Vagina (tissue), 2 donors: ENCODE results near the gene FBXL7.

Source experiments
- POLR2A ChIP-seq, 2 donors: fragments of 450-650 bp; IDR thresholded peaks; one replicate each; pipeline ENCODE4 v1.6.1; 2017; ENCODE audit warnings: antibody characterized with exemption in 2 of 2, mild to moderate bottlenecking in 2 of 2, moderate library complexity in 2 of 2
- POLR2AphosphoS5 ChIP-seq, 2 donors: sonication (generic); formaldehyde crosslinking; IDR thresholded peaks; one replicate each; pipeline ENCODE4 v1.9.0; 2017; ENCODE audit warnings: antibody characterized with exemption in 2 of 2, mild to moderate bottlenecking in 2 of 2, low read depth in 1 of 2; ENCODE audit not compliant: insufficient read depth in 1 of 2
- TF ChIP-seq, protein P1 (sequence below), 3 experiments: fragments of 450-650 bp in 2 of 3; fragments of 200-600 bp in 1 of 3; sonication (generic) in 1 of 3; IDR thresholded peaks; one replicate each; pipeline ENCODE4 v1.5.1; 2017 to 2019; ENCODE audit warnings: antibody characterized with exemption in 3 of 3, mild to moderate bottlenecking in 2 of 3, moderate library complexity in 2 of 3

- TF ChIP-seq POLR2A (IDR thresholded peaks at IDR 0.05) (no peak), POLR2AphosphoS5 (IDR thresholded peaks at IDR 0.05; ENCODE audit: insufficient read depth in 1 of 2, low read depth in 1 of 2) (no peak)
- TF ChIP-seq, protein P1, sequence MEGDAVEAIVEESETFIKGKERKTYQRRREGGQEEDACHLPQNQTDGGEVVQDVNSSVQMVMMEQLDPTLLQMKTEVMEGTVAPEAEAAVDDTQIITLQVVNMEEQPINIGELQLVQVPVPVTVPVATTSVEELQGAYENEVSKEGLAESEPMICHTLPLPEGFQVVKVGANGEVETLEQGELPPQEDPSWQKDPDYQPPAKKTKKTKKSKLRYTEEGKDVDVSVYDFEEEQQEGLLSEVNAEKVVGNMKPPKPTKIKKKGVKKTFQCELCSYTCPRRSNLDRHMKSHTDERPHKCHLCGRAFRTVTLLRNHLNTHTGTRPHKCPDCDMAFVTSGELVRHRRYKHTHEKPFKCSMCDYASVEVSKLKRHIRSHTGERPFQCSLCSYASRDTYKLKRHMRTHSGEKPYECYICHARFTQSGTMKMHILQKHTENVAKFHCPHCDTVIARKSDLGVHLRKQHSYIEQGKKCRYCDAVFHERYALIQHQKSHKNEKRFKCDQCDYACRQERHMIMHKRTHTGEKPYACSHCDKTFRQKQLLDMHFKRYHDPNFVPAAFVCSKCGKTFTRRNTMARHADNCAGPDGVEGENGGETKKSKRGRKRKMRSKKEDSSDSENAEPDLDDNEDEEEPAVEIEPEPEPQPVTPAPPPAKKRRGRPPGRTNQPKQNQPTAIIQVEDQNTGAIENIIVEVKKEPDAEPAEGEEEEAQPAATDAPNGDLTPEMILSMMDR (IDR thresholded peaks at IDR 0.05) = no peak
These were observed 111.0 kb downstream of the FBXL7 start for GRCh38 chr5:15611008-15611407.
